Mesenchymal stem cell (in vitro differentiated cells and primary cell): ENCODE results near the gene NEXMIF. TPM values are rescaled to one million over a fixed set of nuclear protein-coding genes. Genes with fewer than 3 reads are reported as not detected.
"Not testable (repeated sequence)": the region's sequence is repeated elsewhere in the genome, so short reads cannot be mapped to it uniquely, and the experiment has no call there.

Experiments used
- DNase-seq: peaks from one replicate; pipeline ENCODE4 v3.0.0-alpha.2; 2013
- H2AFZ ChIP-seq: one replicate; pipeline ENCODE4 v1.6.1; 2013; ENCODE audit warnings: low read depth, mild to moderate bottlenecking, control low read depth, inconsistent platforms, low read length, moderate library complexity
- H2AK5ac ChIP-seq: 2 replicates; pipeline ENCODE4 v1.6.1; 2013; ENCODE audit warnings: low read length, moderate library complexity, mild to moderate bottlenecking, inconsistent platforms; ENCODE audit not compliant: severe bottlenecking
- H2BK120ac ChIP-seq: one replicate; pipeline ENCODE4 v1.6.1; 2013; ENCODE audit warnings: low read depth, mild to moderate bottlenecking, inconsistent platforms, low read length, moderate library complexity
- H2BK12ac ChIP-seq, 2 experiments: one replicate each; pipeline ENCODE4 v1.6.1; 2013; ENCODE audit warnings: inconsistent platforms in 2 of 2, low read length in 2 of 2, mild to moderate bottlenecking in 2 of 2, moderate library complexity in 2 of 2, control low read depth in 1 of 2
- H2BK15ac ChIP-seq: one replicate; pipeline ENCODE4 v1.6.1; 2013; ENCODE audit warnings: mild to moderate bottlenecking, low read depth, inconsistent platforms; ENCODE audit not compliant: poor library complexity, severe bottlenecking
- H2BK5ac ChIP-seq: 2 replicates; pipeline ENCODE4 v1.6.1; 2013; ENCODE audit warnings: low read depth, mild to moderate bottlenecking, low read length, control low read depth, inconsistent platforms; ENCODE audit not compliant: poor library complexity, severe bottlenecking
- H3K14ac ChIP-seq, 2 experiments: one replicate each; pipeline ENCODE4 v1.6.1; 2013; ENCODE audit warnings: inconsistent platforms in 2 of 2, low read length in 2 of 2, control low read depth in 1 of 2, mild to moderate bottlenecking in 1 of 2, moderate library complexity in 1 of 2
- H3K18ac ChIP-seq, 2 experiments: one replicate each; pipeline ENCODE4 v1.6.1; 2013; ENCODE audit warnings: inconsistent platforms in 2 of 2, low read length in 2 of 2, control low read depth in 1 of 2, low read depth in 1 of 2, mild to moderate bottlenecking in 1 of 2
- H3K23ac ChIP-seq, 2 experiments: one replicate each; pipeline ENCODE4 v1.6.1; 2013; ENCODE audit warnings: inconsistent platforms in 2 of 2, low read length in 2 of 2, mild to moderate bottlenecking in 2 of 2, moderate library complexity in 2 of 2, control low read depth in 1 of 2
- H3K27ac ChIP-seq: 2 replicates; pipeline ENCODE4 v1.5.1; 2013; ENCODE audit warnings: mild to moderate bottlenecking, moderate library complexity, low read length, control low read depth, inconsistent platforms; ENCODE audit not compliant: poor library complexity, severe bottlenecking
- H3K27me3 ChIP-seq, 2 experiments: 2 replicates each; pipeline versions ENCODE4 v1.6.1 to v1.7.0; 2013; ENCODE audit warnings: low read length in 2 of 2, mild to moderate bottlenecking in 2 of 2, moderate library complexity in 2 of 2, control low read depth in 1 of 2, inconsistent platforms in 1 of 2; ENCODE audit not compliant: control insufficient read depth in 1 of 2, insufficient read depth in 1 of 2
- H3K36me3 ChIP-seq, 2 experiments: 2 replicates each; pipeline versions ENCODE4 v1.6.1 to v1.7.0; 2013; ENCODE audit warnings: low read length in 2 of 2, control low read depth in 1 of 2, inconsistent platforms in 1 of 2, low read depth in 1 of 2, mild to moderate bottlenecking in 1 of 2; ENCODE audit not compliant: insufficient read depth in 2 of 2, control insufficient read depth in 1 of 2
- H3K4ac ChIP-seq, 2 experiments: one replicate each; pipeline ENCODE4 v1.6.1; 2013; ENCODE audit warnings: inconsistent platforms in 2 of 2, low read length in 2 of 2, mild to moderate bottlenecking in 2 of 2, moderate library complexity in 2 of 2, control low read depth in 1 of 2, low read depth in 1 of 2
- H3K4me1 ChIP-seq: 2 replicates; pipeline ENCODE4 v1.6.1; 2013; ENCODE audit warnings: low read depth, low read length, control low read depth; ENCODE audit not compliant: control insufficient read depth, insufficient read depth
- H3K4me2 ChIP-seq: 2 replicates; pipeline ENCODE4 v1.6.1; 2013; ENCODE audit warnings: low read length, mild to moderate bottlenecking, inconsistent platforms; ENCODE audit not compliant: poor library complexity, severe bottlenecking
- H3K4me3 ChIP-seq, 2 experiments: 2 replicates each; pipeline versions ENCODE4 v1.5.1 to v1.7.0; 2013; ENCODE audit warnings: low read length in 2 of 2, mild to moderate bottlenecking in 2 of 2, control low read depth in 1 of 2, low read depth in 1 of 2; ENCODE audit not compliant: insufficient read depth in 1 of 2
- H3K79me1 ChIP-seq: replicated peaks from 2 replicates; pipeline ENCODE4 v1.6.1; 2013; ENCODE audit warnings: mild to moderate bottlenecking, control low read depth, low read length, inconsistent platforms; ENCODE audit not compliant: poor library complexity, severe bottlenecking
- H3K9ac ChIP-seq: 2 replicates; pipeline ENCODE4 v1.7.0; 2013; ENCODE audit warnings: mild to moderate bottlenecking, low read length, moderate library complexity
- H3K9me3 ChIP-seq: 2 replicates; pipeline ENCODE4 v1.7.0; 2013; ENCODE audit warnings: mild to moderate bottlenecking, low read length; ENCODE audit not compliant: control insufficient read depth
- H4K8ac ChIP-seq: one replicate; pipeline ENCODE4 v1.6.1; 2013; ENCODE audit warnings: inconsistent platforms, mild to moderate bottlenecking, low read length, moderate library complexity
- H4K91ac ChIP-seq: one replicate; pipeline ENCODE4 v1.6.1; 2013; ENCODE audit warnings: mild to moderate bottlenecking, low read length, inconsistent platforms
- WGBS: methylation state at CpG from one replicate; pipeline ENCODE4 v1.1.7; 2013; ENCODE audit warnings: mixed read lengths; 5-methylcytosine and 5-hydroxymethylcytosine counted together
- polyA plus RNA-seq, 2 experiments: library from polyadenylated mRNA; stranded (reverse); fragments of 200-250 nt; gene quantifications; one replicate each; pipeline ENCODE4 v1.2.3, GENCODE V29; 2013

NEXMIF gene
- polyA plus RNA-seq (2013, experiment 1 of 2) = not detected
- polyA plus RNA-seq (2013, experiment 2 of 2) = not detected

- Histone ChIP-seq H3K4ac (no peak within 1 kb of the TSS), H3K4me2 (peak within 1 kb of the TSS; percentile 88), H2AFZ (no peak within 1 kb of the TSS), H3K9me3 (no peaks in the 10 kb centered on the region), H4K8ac (no peak within 1 kb of the TSS), H3K18ac (no peak within 1 kb of the TSS), H3K4me1 (peaks cover 8% of the 10 kb centered on the region), H3K9ac (no peak within 1 kb of the TSS), H3K27me3 (peaks cover 22 to 36% of the 10 kb centered on the region in 2 experiments), H2BK120ac (no peak within 1 kb of the TSS), H3K23ac (no peak within 1 kb of the TSS), H2BK12ac (no peak within 1 kb of the TSS), H3K4me3 (peak within 1 kb of the TSS; percentile 46 to 58), H3K27ac (no peak within 1 kb of the TSS), H4K91ac (no peak within 1 kb of the TSS), H3K14ac (no peak within 1 kb of the TSS), H3K36me3 (no peaks in the 10 kb centered on the region), H2AK5ac (no peak within 1 kb of the TSS), H2BK15ac (no peak within 1 kb of the TSS), H2BK5ac (no peak within 1 kb of the TSS), H3K79me1 (no peaks in the 10 kb centered on the region)
- DNase-seq = peak; percentile 7
- 2% methylated on average over 17 of the region's 48 CpGs for WGBS
Observed at GRCh38 chrX:74925225-74926088, at the start of gene NEXMIF. TSS of gene NEXMIF (minus strand) at chrX:74925452.

GRCh38 chrX:74961962-74962361, 36.7 kb upstream of the NEXMIF start:
- not testable (repeated sequence) for H4K91ac ChIP-seq, H2AFZ ChIP-seq, H3K27me3 ChIP-seq, H2BK12ac ChIP-seq, H3K79me1 ChIP-seq, H3K4me1 ChIP-seq, H2AK5ac ChIP-seq, DNase-seq, H4K8ac ChIP-seq, H3K23ac ChIP-seq, H2BK15ac ChIP-seq, H3K14ac ChIP-seq, H3K9me3 ChIP-seq, H3K4me3 ChIP-seq, H2BK120ac ChIP-seq, H3K9ac ChIP-seq, H3K27ac ChIP-seq, H2BK5ac ChIP-seq, H3K36me3 ChIP-seq, H3K18ac ChIP-seq, H3K4ac ChIP-seq, H3K4me2 ChIP-seq
- 70% methylated on average over 2 of the region's 3 CpGs for WGBS

GRCh38 chrX:74949717-74950116, 24.5 kb upstream of the NEXMIF start:
- no peak overlapping the region for H2BK5ac ChIP-seq
- DNase-seq = no peak
- no peak overlapping the region for H3K4me3 ChIP-seq
- no peaks in the 10 kb centered on the region for H3K36me3 ChIP-seq
- H3K79me1 ChIP-seq = no peaks in the 10 kb centered on the region
- no peak overlapping the region for H2AK5ac ChIP-seq
- H3K9me3 ChIP-seq = peaks cover 1% of the 10 kb centered on the region
- H3K4me2 ChIP-seq = no peak overlapping the region
- no peak overlapping the region for H3K4ac ChIP-seq
- H3K27me3 ChIP-seq = no peaks in the 10 kb centered on the region
- H4K91ac ChIP-seq = no peak overlapping the region
- WGBS = 100% methylated on average over 1 of the region's 7 CpGs
- H2BK12ac ChIP-seq = no peak overlapping the region
- H3K23ac ChIP-seq = no peak overlapping the region
- H2AFZ ChIP-seq = no peak overlapping the region
- no peak overlapping the region for H3K9ac ChIP-seq
- no peak overlapping the region for H2BK120ac ChIP-seq
- no peak overlapping the region for H2BK15ac ChIP-seq
- H3K18ac ChIP-seq = no peak overlapping the region
- H3K14ac ChIP-seq = no peak overlapping the region
- H3K4me1 ChIP-seq = no peaks in the 10 kb centered on the region
- no peak overlapping the region for H4K8ac ChIP-seq
- H3K27ac ChIP-seq = no peak overlapping the region

- Histone ChIP-seq H3K14ac (no peak overlapping the region), H3K79me1 (no peaks in the 10 kb centered on the region), H3K36me3 (no peaks in the 10 kb centered on the region), H2AK5ac (no peak overlapping the region), H3K9me3 (peaks cover 24% of the 10 kb centered on the region), H2BK5ac (no peak overlapping the region), H2BK120ac (no peak overlapping the region), H2AFZ (no peak overlapping the region), H3K4me1 (no peaks in the 10 kb centered on the region), H4K91ac (no peak overlapping the region), H3K27me3 (no peaks in the 10 kb centered on the region), H3K23ac (no peak overlapping the region), H3K4me3 (no peak overlapping the region), H2BK12ac (no peak overlapping the region), H3K4ac (no peak overlapping the region), H3K27ac (no peak overlapping the region), H3K4me2 (no peak overlapping the region), H2BK15ac (no peak overlapping the region), H3K18ac (no peak overlapping the region), H4K8ac (no peak overlapping the region), H3K9ac (no peak overlapping the region)
- WGBS = no CpG with 5 or more reads among the region's 1 CpG
- no peak for DNase-seq
Observed at GRCh38 chrX:74940414-74940813, 15.2 kb upstream of the NEXMIF start.
